COLO668 (cell line): ENCODE results near the gene HCAR2.
"Not testable (repeated sequence)": the region's sequence is repeated elsewhere in the genome, so short reads cannot be mapped to it uniquely, and the experiment has no call there.

Experiments
- DNase-seq: peaks from one replicate; lab custom pipeline; 2025; ENCODE audit not compliant: unreplicated experiment; lab: John Stamatoyannopoulos, UW

Gene HCAR2

GRCh38 chr12:122721057-122721545, 17.9 kb upstream of the HCAR2 start:
- DNase-seq = no peak

GRCh38 chr12:122716658-122717057, 13.5 kb upstream of the HCAR2 start, which contains the start of gene HCAR3:
Gene HCAR3, minus strand, starts transcription at chr12:122716811. Its CDS starts 74 bp downstream, at chr12:122716737.
- not testable (repeated sequence) for DNase-seq

GRCh38 chr12:122715211-122715610, 12.1 kb upstream of the HCAR2 start:
- not testable (repeated sequence) for DNase-seq

- not testable (repeated sequence) for DNase-seq
Measured at GRCh38 chr12:122713491-122714188, 10.5 kb upstream of the HCAR2 start.

- DNase-seq = not testable (repeated sequence)
Measured at GRCh38 chr12:122711266-122711665, 8.1 kb upstream of the HCAR2 start.

- DNase-seq = not testable (repeated sequence)
Measured at GRCh38 chr12:122710341-122710740, 7.2 kb upstream of the HCAR2 start.

- not testable (repeated sequence) for DNase-seq
Measured at GRCh38 chr12:122709287-122709686, 6.1 kb upstream of the HCAR2 start.

GRCh38 chr12:122703841-122704240, 684 bp upstream of the HCAR2 start:
- DNase-seq = not testable (repeated sequence)

GRCh38 chr12:122701481-122701880, 1.7 kb downstream of the HCAR2 start:
- not testable (repeated sequence) for DNase-seq

GRCh38 chr12:122700038-122700710, 3.0 kb downstream of the HCAR2 start:
- not testable (repeated sequence) for DNase-seq

- not testable (repeated sequence) for DNase-seq
Measured at GRCh38 chr12:122696922-122697321, 6.2 kb downstream of the HCAR2 start.

GRCh38 chr12:122691566-122691965, 11.6 kb downstream of the HCAR2 start:
- no peak for DNase-seq

GRCh38 chr12:122688291-122688690, 14.9 kb downstream of the HCAR2 start:
- DNase-seq = peak; percentile 65

GRCh38 chr12:122687086-122687485, 16.1 kb downstream of the HCAR2 start:
- peak; percentile 62 for DNase-seq

GRCh38 chr12:122686538-122686937, 16.6 kb downstream of the HCAR2 start:
- DNase-seq = no peak

GRCh38 chr12:122684297-122684813, 18.8 kb downstream of the HCAR2 start:
- no peak for DNase-seq

- DNase-seq = no peak
Measured at GRCh38 chr12:122681814-122682213, 21.3 kb downstream of the HCAR2 start.

- DNase-seq = not testable (repeated sequence)
Measured at GRCh38 chr12:122680989-122681388, 22.2 kb downstream of the HCAR2 start.

GRCh38 chr12:122676781-122677180, 26.4 kb downstream of the HCAR2 start:
- DNase-seq = not testable (repeated sequence)

GRCh38 chr12:122676015-122676414, 27.1 kb downstream of the HCAR2 start:
- DNase-seq = not testable (repeated sequence)

- DNase-seq = no peak
Measured at GRCh38 chr12:122672515-122672914, 30.6 kb downstream of the HCAR2 start.
